ENCODE results near the gene MAP7.

MAP7 gene

GRCh38 chr6:136467186-136467585 is 83.0 kb downstream of the MAP7 start:
- no peak for DNase-seq (ENCODE audit: low read depth)
- TF ChIP-seq CTCF (IDR thresholded peaks at IDR 0.05; ENCODE audit: insufficient read depth, low read depth, low read length, missing control alignments), result no peak
- H3K4me3 ChIP-seq (ENCODE audit: low read depth, low read length), result no peak overlapping the region

- no peak overlapping the region for H3K4me3 ChIP-seq (ENCODE audit: low read depth, low read length)
- DNase-seq (ENCODE audit: low read depth), result no peak
- TF ChIP-seq CTCF (IDR thresholded peaks at IDR 0.05; ENCODE audit: insufficient read depth, low read depth, low read length, missing control alignments), result no peak
Observed at GRCh38 chr6:136466777-136467176, 83.4 kb downstream of the MAP7 start.

GRCh38 chr6:136465766-136466303 is 84.4 kb downstream of the MAP7 start:
- no peak overlapping the region for H3K4me3 ChIP-seq (ENCODE audit: low read depth, low read length)
- no peak for DNase-seq (ENCODE audit: low read depth)
- no peak for TF ChIP-seq CTCF (IDR thresholded peaks at IDR 0.05; ENCODE audit: insufficient read depth, low read depth, low read length, missing control alignments)

DNA sequence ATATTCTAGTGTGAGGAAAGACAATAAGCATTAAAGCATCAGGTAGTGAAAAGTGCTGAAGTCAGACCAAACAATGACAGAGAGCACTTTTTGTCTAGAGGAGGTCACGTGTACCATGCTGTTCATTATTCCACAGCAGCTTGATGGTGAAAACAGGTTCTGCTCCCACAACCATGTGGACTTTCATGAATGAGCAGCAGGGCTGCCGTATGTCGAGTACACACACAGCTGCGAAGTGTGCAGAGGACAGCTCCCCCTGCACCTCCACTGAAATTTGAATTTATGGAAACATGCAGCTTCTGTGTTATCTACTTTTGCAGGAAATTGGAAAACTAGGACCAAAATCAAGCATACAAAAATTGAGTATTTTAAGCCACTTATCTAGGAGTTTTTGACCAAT is 85.3 kb downstream of the MAP7 start:
- TF ChIP-seq CTCF (IDR thresholded peaks at IDR 0.05; ENCODE audit: insufficient read depth, low read depth, low read length, missing control alignments), result no peak
- DNase-seq (ENCODE audit: low read depth), result no peak
- H3K4me3 ChIP-seq (ENCODE audit: low read depth, low read length), result no peak overlapping the region

DNA sequence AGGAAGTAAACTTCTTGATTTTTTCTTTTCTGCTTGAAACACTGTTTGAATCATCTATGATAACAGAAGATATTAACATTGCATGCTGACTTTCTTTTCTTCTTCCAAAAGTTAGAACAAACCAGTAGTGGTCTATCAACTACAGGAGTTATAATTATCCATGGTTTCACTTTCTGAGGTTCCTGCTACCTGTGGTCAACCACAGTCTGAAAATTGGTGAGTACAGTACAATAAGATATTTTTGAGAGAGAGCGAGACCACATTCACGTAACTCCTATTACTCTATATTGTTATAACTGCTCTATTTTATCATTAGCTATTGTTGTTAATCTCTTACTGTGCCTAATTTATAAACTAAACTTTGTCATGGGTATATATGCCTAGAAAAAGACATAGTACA is 86.1 kb downstream of the MAP7 start:
- peak; percentile 20 for DNase-seq (ENCODE audit: low read depth)
- TF ChIP-seq CTCF (IDR thresholded peaks at IDR 0.05; ENCODE audit: insufficient read depth, low read depth, low read length, missing control alignments), result no peak
- H3K4me3 ChIP-seq (ENCODE audit: low read depth, low read length), result no peak overlapping the region

- H3K4me3 ChIP-seq (ENCODE audit: low read depth, low read length), result no peak overlapping the region
- TF ChIP-seq CTCF (IDR thresholded peaks at IDR 0.05; ENCODE audit: insufficient read depth, low read depth, low read length, missing control alignments), result no peak
- no peak for DNase-seq (ENCODE audit: low read depth)
Observed at GRCh38 chr6:136463743-136464142, 86.5 kb downstream of the MAP7 start.

DNA sequence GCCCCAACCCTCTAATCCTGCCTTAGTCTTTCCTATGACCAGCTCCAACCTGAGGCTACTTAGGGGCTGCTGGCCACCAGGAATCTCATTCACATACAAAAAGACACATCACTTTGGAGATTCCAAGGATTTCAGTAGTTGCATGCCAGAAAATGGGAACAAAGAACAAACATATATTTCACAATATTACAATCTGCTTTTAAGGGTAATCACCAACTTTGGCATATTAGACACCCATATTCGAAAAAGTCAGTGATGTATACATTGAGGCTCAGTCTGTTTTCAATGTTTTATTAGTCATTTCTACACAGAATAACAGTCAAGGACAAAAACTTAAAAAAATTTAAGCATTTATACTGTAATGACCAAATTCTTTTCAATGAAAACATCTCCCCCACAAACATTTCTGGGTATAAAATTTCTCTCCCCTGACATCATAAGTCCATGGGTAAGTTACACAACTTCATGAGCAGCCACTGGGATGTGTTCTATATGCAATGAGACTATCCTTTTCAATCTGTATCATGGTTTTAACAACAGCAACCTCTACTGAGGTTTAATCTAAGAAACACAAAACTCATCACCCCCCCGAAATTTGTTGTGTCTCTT is 103.5 kb downstream of the MAP7 start:
- no peak for TF ChIP-seq CTCF (IDR thresholded peaks at IDR 0.05; ENCODE audit: insufficient read depth, low read depth, low read length, missing control alignments)

More for the DNA sequence above, 103.5 kb downstream of the MAP7 start:
- no peak overlapping the region for H3K4me3 ChIP-seq (ENCODE audit: low read depth, low read length)
- DNase-seq (ENCODE audit: low read depth), result no peak

Data from GM12865 (cell line).